ENCODE data around the gene TMEM187.
"Not testable (repeated sequence)": the region's sequence is repeated elsewhere in the genome, so short reads cannot be mapped to it uniquely, and the experiment has no call there.

The TMEM187 gene

DNA sequence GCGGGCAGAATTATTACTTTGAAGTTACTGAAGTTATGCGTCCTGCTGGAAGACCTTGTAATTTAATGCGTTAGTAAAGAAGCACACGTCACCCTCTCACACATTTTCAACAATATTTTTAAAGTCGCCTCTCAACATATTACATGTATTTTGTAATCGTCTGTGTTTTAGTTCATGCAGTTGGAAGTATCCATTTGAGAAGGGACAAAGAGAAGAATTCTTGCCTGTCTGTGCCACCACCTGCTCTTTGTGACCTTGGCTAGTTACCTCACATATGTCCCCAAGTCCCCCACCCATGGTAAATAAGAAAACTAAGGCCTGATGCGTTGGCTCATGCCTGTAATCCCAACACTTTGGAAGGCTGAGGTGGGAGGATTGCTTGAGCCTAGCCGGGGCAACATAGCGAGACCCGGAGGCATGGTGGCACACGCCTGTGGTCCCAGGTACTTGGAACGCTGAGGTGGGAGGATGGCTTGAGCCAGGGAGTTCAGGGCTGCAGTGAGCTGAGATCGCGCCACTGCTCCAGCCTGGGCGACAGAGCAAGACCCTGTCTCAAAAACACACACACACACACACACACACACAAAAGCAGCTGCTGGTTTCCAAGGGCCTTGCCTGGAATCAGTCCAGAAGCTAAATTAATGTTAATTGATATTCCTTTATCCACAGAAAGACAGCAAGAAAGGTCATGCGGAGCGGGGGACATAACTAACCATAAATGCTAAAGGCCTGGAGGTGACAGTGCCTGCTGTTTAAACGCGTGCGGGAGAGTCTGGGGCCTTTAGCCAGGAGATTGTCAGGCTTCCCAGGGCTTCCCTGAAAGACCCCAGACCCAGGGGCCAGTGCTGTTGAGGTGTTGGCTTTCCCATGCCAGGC lies 811 bp downstream of the TMEM187 start:
- no peak for FAIRE-seq

DNA sequence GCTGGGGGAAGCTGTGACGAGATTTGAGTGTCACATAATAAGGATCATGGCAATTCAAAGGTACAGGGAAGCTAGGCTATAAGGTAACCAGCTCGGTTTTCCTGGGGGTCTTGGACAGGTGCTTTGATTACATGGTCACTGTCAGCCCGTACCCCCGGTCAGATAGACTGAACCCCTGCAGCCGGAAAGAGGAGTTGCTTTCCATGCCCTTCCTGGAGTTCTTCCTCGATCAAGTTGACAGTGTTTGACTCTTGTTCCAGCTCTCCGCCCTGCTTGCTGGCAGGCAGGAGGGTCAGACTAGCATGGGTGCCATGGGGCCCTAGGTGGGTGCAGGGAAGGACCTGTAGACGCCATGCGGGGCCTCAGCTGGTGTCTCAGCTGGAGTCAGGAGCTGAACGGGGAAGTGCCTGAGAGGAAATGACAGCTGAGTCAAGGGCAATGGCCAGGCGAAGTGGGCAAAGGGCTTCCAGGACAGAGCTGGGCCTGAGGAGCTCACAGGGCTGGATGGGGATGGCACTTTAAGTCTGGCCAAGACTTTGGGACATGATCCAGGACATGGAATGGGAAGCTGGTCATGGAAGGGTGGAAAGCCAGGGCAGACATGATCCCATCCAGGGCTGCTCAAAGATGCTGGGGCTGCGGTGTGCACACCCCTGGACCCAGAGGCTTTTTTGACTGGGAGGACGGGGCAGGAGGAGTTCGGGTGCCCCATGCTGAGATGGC lies 1.6 kb downstream of the TMEM187 start:
- FAIRE-seq, result no peak

GRCh38 chrX:153974726-153975286 lies 2.3 kb downstream of the TMEM187 start:
- no peak for FAIRE-seq

GRCh38 chrX:153980394-153980793 lies 7.8 kb downstream of the TMEM187 start:
- FAIRE-seq, result not testable (repeated sequence)

DNA sequence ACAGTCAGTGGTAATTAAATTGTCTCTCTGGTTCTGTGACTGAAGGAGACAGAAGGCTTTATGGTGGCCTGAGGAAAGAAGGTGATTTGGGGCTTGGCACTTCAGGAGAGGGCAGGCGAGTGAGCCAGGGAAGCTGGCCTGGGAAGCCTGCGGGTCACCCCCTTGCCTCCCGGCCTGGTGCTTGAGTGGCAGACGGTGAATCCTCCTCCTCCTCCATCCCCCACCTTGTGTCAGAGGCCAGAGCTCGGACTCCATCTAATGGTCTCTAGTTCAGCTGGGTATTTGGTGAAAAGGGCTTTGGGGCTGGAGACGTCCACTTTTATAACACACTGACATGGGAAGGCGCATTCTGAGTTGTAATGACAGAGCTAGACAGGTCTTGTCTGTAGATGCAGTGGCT lies 8.7 kb downstream of the TMEM187 start:
- FAIRE-seq, result no peak

DNA sequence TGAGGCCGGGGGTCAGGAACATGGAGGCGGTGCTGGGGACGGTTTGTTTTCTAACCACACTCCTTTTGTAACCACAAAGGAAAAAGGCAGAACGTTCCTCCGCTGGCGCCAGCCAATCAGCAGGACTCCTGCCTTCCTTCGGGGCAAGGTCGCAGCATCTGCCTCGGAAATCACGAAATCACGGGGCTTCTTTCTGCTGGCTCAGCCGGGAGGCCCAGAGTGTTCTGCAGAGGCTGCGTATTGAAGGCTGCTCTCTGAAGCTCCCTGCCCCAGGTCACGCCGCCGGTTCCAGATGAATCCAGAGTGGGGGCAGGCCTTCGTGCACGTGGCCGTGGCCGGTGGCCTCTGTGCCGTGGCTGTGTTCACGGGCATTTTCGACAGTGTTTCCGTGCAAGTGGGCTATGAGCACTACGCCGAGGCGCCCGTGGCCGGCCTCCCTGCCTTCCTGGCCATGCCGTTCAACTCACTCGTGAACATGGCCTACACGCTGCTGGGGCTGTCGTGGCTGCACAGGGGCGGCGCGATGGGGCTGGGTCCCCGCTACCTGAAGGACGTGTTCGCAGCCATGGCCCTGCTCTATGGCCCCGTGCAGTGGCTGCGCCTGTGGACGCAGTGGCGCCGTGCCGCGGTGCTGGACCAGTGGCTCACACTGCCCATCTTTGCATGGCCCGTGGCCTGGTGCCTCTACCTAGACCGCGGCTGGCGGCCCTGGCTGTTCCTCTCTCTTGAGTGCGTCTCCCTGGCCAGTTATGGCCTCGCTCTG lies 9.4 kb downstream of the TMEM187 start:
- no peak for FAIRE-seq

DNA sequence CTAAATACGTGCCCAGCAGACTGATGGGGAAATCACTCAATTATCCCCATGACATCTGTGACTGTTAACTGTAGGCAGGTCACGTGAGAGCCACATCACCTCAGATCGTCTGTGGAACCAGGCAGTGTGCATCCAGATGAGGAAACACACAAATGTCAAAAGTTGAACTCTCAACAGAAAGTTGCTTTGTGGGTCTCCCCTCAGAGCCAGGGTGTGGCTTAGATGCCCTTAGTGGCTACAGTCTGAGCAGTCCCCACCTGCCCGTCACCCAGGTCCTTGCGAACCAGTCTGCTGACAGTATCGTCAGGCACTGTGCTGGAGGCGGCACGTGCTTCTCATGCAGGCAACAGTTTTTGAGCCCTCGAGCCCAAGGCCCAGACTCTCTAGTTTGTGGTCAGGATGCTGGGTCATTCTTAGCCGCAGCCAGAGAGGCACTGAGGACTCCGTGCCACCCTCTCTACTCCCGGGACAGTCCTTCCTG lies 10.8 kb downstream of the TMEM187 start:
- FAIRE-seq, result no peak

- FAIRE-seq, result no peak
These were observed 12.0 kb downstream of the TMEM187 start for GRCh38 chrX:153984351-153985178.

DNA sequence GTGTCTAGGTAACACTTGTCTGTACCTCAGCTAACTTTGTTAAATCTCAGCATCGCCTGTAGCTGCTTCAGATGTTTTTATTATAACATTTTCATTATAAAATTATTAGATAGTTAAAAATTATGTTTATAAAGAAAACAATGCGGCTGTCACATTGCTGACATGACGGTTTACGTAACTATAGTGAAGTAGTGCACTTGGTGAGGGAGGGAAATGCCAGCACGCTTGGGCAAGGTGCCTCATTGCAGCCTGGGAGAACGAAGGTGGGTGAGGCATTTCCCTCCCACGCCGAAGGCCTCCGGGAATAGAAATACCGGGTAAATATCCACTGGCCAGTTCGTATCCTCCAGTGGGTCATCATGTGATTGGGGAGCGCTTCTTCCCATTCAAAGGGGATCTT lies 15.9 kb downstream of the TMEM187 start:
- FAIRE-seq, result no peak

DNA sequence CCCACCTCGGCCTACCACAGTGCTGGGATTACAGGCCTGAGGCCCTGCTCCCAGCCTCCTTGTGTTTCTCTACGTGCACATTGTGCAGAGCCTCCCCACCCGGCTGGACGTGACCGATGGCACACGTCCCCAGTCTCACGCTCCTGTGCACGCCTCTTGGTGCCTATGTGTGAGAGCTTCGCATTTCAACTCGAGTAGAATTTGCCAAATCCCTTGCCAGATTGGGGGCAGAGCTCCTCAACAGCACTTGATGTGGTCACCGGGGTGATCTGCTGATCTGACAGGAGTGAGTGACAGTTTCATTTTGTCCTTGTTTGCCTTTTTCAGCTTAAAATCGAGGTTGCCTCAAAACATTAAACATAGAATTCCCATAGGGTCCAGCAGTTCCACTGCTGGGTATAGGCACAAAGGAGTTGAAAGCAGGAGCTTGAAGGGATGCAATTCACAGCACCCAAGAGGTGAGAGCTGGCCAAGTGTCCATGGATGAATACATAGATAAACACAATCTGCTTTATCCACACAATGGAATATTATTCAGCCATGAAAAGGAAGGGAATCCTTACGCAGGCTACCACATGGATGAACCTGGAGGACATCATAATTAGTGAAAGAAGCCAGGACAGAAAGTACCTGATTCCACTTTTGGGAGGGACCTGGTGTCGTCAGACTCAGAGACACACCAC lies 17.6 kb downstream of the TMEM187 start:
- no peak for FAIRE-seq

DNA sequence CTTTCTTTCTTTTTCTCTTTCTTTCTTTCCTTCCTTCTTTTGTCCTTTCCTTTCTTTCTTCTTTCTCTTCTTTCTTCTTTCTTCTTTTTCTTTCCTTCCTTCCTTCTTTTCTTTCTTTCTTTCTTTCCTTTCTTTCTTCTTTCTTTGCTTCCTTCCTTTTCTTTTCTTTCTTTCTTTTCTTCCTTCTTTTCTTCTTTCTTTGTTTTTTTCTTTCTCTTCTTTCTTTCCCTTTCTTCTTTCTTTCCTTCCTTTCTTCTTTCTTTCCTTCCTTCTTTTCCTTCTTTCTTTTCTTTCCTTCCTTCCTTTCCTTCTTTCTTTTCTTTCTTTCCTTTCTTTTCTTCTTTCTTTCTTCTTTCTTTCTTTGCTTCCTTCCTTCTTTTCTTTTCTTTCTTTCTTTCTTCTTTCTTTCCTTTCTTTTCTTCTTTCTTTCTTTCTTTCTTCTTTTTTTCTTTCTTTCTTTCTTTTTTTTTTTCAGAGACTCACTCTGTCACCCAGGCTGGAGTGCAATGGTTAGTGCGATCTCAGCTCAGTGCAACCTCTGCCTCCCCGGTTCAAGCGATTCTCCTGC lies 18.5 kb downstream of the TMEM187 start:
- FAIRE-seq, result no peak

DNA sequence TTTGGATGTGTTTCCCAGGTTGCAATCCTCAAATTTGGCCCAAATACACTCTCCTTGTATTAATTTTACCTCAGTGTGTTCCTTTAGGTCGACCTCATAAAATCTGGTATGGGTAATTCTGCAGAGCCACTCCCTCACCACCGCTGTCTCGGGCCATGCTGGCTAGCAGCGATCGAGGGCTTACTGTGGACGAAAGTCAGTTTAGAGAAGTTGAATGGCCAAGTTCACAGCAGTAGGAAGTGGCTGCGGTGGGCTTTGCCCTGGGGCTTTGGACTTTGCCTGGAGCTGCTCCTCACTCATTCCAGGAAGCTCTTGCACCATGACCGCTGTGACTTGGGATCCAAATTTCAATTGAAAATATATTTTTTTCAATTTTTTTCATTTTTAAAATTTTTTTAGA lies 19.6 kb downstream of the TMEM187 start:
- no peak for FAIRE-seq

GRCh38 chrX:153993079-153993478 lies 20.5 kb downstream of the TMEM187 start:
- no peak for FAIRE-seq

GRCh38 chrX:153993978-153994377 lies 21.4 kb downstream of the TMEM187 start:
- FAIRE-seq, result no peak

GRCh38 chrX:153994398-153994797 lies 21.8 kb downstream of the TMEM187 start:
- not testable (repeated sequence) for FAIRE-seq

DNA sequence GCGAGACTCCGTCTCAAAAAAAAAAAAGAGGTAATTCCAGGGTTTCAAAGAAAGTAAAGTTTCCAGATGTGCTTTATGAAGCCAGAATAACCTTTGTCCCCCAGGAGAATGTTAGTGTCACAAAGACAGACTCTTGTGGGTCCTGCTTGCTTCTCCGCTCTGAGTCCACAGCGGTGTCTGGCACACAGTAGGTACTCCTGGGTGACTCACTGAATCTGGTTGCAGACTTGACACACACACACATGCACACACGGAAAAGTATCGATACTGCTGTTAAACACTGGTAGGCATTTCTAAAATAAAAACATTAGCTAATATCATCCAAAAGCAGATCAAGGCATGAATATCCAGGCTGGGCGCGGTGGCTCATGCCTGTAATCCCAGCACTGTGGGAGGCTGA lies 22.9 kb downstream of the TMEM187 start:
- no peak for FAIRE-seq

DNA sequence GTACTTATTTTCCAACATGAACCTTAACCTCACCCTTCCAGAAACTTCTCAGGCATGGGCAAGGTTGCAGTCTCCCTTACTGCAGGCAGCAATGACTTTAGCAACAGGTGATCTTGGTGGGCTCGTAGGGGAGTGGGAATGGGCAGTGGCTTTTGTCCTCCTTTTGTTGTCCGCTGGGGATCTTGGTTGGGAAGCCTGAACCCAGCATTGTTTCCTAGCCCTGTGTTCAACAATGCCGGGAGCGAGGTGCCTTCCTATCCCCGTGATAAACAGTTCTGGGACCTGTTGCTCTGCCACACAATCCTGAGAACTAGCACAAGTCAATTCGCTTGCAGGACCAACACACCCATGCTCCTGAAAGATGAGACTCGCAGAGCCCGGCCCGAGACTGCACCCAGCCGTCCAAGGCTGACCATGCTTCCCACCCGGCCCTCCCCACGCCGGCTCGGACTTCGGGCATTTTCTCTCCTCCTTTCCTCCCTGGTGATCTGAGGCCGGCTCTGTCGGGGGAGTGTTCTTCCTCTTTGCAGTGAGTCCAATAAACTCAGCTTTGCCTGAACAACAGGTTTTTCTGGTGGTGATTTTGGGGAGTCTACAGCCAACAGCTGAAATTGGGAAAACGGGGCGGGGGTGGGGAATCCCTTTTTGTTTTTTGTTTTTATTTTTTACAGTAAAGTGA lies 26.9 kb downstream of the TMEM187 start:
- no peak for FAIRE-seq

- no peak for FAIRE-seq
These were observed 27.5 kb downstream of the TMEM187 start for GRCh38 chrX:154000051-154000450.

GRCh38 chrX:154002215-154002719 lies 29.7 kb downstream of the TMEM187 start:
- FAIRE-seq, result no peak

GRCh38 chrX:154004315-154004714 lies 31.8 kb downstream of the TMEM187 start:
- no peak for FAIRE-seq
